Measurements from ENCODE around the gene EDIL3.
"Not testable (repeated sequence)": the region's sequence is repeated elsewhere in the genome, so short reads cannot be mapped to it uniquely, and the experiment has no call there.

EDIL3 gene

DNA sequence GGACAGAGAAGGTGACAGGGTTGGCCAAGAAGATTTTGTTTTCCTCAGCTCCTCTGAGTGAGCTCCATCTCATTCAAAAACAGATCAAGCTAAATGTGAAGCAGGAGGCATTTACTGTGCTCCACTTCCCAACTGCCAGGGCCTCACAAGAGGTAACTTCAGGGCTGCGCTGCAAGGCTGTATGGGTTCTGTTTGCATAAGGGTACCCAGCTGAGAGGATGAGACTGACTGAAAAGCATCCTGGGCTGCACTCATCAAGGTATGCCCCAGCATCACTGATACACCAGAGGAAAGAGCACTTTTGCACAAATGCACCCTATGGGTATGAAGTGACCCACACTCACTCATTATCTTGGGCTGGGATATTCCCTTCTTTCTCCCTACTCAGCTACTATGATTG is 347.8 kb downstream of the EDIL3 start:
- no peak for DNase-seq

DNA sequence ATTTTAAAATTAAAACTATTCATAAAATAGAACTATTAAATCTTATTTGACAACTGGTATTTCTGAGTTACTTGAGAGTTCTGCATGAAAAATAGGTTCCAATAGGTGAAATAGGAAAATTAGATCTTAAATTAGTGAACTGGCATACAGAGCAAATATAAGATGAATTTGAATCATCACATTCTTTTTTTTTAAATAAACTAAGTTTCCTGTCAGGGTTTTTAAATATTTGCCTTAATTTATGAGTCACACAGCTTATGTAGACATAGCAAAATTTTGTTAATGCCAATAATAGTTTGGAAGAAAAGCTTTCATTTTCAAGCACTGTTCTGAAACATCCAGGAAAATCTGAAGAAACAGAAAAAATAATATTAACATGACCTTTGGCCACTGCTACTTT is 352.4 kb downstream of the EDIL3 start:
- no peak for DNase-seq

DNA sequence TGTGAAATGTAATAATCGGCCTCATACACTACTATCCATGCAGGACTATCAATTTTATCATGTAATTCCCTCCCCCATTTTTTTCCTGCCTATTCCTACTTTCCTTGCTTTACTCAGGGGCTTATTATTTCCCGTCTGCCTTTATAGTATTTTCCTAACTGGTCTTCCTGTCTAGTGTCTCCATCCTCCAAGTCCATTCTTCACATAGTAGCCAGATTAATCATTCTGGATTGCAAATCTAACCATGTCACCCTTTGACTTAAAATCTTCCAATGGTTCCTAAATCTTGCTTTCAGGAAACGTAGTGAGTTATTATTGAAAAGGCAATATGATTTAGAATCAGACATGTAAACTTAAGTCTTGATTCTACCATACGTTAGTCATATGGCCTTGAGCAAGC is 356.6 kb downstream of the EDIL3 start:
- no peak for DNase-seq

DNA sequence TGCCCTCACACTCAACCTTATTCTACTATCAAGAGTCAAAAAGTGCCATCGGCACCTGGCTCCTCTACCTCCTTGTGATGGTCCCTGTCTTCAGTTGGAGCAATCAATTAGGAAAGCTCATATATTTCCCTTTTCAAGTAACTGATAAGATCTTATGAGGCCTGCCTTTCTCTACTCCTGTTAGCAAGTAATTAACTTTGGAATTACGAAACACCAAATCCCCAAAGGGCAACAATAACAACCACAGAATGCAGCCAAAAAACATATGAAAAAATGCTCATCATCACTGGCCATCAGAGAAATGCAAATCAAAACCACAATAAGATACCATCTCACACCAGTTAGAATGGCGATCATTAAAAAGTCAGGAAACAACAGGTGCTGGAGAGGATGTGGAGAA is 366.2 kb downstream of the EDIL3 start:
- not testable (repeated sequence) for DNase-seq

DNA sequence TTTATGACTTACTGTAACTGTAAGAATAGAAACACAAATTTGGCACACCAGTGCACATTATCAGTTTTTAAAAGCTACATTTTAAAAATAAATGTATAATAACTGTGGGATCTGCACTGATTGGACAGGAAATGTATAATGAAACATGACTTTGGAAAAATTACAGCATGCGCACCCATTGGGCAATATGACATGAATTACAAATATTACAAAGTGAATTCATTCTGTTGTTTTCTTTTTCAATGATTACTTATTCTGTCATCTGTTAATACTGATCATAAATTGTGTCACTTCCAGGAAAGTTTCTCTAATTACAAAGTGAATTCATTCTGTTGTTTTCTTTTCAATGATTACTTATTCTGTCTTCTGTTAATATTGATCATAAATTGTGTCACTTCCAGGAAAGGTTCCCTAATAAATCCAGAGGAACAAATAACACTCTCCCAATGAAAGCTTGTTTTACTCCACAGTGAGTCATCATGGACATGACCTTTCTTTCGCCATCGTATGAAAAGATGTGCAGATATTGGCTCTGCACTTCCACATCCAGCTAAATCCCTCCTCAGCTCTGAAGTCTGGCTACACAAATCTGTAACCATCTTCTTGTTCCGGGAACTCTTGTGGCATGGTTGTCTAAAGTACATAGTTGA is 367.0 kb downstream of the EDIL3 start:
- DNase-seq: no peak

DNA sequence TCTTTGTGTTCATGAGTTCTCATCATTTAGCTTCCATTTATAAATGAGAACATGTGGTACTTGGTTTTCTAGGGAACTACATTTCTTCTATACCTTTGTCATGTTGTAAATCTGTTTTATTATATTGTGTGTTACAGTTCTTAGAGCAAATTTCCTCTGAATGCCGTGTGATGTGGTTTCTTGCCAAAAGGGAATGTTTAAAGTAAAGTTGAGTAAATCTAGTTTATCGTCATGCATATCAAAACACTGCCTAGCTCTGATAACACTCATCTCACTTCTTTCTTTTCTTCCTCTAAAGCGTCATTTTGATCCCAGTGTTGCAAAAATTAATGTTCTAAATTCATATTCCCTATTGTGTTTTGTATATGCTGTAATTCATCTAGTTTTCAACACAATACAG is 368.6 kb downstream of the EDIL3 start:
- DNase-seq: no peak

DNA sequence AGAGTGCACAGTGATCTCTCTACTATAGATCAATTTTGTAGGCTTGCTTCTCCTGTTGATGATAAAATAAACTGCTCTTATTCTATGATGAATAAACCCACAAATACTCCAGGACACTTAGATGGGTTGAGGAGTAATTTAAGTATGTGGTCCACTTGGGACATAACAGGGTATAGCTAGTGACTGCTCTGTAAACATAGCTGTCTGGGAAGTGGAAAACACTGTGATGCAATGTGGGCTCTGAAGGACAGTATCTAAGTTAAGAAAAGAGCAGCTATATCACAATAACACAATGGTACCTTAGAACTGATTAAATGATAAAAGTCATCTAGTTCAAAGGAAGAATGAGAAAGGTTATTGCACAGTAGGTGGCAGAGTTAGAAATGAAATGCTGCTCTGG is 369.7 kb downstream of the EDIL3 start:
- no peak for DNase-seq

DNA sequence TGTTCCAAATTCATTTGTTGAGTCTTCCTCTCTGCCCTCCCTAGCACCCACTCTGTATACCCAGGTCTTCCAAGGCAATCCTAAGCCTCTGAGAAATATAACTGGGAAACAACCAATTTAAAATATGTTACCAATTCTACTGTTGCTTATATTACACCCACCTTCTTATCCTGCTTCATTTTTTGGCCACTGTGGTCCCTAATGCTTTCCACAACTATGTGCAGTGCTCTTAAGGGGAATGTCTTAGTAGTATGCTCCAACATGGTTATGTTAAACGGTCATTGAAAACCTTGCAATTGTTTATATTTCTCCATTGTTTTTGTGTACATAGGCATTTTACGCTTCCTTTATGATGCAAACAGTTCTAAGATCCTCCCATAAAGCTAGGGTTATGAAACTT is 390.9 kb downstream of the EDIL3 start:
- DNase-seq: no peak

DNA sequence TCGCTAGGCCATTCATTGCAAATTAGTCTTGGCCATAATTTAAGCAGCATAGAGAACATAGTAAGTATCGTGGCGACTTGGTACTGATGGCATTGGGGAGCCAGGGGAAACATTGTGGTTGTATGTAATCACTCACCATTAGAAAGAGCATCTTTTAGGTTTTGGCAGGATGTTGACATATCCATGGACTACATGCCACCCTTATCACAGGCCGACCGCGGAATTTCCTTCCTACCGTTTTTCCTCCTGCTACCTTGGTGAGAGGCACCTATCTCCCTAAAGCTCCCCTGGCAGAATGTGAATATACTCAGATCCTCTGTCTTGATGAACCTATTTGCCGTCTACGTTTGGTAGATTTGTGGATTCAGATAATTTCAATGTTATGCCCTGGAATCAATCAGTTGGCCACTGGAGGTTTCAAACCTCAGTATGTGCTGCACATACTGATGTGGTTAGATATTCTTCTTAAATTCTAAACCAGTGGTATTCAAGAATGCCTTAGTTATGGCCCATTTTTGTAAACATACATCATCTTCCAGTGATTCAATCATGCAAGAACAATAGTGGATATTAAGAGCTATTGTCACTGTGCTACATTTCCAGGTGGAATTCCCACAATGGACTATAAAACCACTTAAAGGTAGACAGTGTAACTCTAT is 393.0 kb downstream of the EDIL3 start:
- no peak for DNase-seq

DNA sequence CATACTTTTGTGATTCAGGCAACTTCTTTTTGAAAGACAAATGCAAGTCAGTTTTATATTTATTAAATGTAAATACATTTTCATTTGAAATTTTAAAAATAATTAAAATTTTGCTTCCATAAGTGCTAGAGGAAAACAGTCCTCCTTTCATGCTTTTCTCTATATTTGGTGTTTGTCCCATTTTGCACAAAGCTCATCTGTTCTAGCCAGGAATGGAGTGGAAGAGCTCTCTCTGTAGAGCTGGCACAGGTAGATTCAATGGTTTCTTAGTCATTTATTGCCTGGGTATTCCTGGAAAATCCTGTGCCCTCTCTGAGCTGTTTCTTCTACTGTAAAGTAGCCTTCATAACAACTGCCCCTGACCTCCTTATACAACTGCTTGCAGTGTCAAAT is 396.4 kb downstream of the EDIL3 start:
- no peak for DNase-seq

DNA sequence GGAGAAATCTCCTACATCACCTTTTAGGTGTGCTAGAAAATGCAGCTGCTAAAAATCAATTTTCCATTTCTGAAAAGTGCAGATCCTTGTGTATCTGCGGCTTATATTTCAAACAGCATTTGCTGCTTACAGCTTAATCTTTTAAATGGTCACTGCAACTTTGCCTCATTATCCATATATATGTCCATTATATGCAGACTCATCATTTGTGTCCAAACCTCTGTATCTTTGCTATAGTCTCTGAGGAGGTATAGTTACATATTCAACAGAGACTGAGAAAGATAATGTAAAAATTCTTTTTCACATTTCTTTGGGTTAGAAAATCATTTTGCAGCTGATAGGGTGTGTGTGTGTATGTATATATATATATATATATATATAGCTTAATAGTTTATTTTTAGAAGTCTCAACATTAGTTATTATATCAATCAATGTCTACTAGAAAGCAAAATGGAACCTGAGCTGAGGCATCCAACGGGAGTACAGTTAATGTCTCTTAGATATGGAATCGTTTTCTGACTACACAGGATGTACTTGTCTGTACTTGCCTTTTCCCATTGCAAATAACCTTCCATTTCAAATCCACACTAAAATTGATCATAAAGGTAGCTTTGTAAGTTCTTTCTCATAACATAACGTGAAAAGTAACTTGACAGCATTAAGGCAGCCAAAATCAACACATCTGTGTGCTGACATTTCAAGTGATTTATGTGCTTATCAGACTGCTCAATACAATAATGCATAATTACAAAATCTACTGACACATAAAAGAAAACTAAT is 397.0 kb downstream of the EDIL3 start:
- DNase-seq: no peak

DNA sequence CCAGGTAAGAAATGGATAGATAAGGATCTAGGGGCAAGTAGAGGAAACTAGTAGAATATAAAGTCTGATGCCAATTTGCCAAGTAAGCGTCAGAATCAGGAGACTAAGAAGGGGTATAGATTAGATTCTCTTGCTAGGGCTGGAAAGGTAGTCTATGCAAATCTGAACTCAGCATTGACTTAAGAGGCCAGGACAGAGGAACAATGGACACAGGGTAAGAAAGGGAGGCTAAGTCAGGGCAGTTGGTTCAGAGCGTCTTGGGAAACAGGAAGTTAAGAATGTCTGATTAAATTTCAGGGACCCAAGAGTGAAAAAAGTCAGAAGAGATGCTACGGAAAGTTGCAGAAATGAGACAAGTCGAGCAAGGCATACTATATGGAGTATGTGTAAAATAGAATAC is 400.8 kb downstream of the EDIL3 start:
- DNase-seq: no peak

DNA sequence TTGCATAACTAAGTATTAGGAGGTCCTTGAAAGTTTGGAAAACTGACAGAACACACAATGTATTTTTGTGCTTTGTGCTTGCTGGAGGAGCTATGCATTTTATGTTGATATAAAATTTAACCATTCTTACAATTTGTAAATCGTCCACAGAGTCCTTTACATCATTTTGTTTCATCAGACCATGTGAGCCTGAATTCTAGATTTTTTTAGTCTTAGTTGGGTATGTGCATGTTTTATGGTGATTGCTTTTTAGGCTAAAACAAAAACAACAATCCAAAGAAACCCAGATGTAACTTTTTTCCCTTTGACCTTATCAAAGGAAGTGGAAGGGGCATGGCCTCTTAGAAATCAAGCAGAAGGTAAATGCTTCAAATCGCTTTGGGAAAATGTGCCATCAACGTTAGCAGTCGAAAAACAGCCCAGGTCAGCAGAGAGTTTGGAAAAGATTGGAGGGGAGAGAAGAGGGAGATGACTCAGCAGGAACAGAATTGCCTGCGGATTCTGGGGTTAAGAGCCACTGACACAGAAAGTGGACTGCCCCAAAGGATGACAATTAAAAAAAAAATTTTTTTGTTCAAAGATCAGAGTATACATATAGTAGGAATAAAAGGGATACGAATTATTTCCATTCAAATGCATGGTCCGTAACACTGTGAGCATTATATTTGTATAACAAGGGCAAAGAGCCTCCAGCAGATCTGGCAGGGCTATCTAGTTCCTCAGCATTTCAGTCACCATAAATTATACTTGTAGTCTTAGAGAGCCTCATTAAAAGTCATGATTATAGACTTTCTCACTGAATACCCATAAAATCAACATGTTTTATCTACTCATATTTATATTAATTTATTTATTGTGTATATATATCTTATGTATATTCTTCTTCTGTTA is 410.5 kb downstream of the EDIL3 start:
- no peak for DNase-seq

DNA sequence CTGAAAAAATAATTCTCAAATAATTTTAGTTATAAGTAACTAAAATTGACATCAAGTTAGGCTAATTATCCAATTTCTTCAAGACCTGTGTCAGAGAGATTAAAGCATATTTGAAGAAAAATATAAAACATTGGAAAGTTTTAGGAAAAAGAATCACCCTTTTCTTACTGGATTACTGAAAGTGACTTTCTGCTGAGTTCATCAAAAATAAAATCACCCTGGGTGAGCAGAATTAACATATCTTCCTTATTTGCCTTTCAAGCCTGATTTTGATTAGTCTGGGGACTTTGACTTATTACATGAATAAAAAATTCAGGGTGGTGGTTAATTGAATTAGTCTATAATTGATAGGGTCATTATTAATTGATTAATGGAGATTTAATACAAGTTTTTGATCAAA is 411.8 kb downstream of the EDIL3 start:
- DNase-seq: no peak

DNA sequence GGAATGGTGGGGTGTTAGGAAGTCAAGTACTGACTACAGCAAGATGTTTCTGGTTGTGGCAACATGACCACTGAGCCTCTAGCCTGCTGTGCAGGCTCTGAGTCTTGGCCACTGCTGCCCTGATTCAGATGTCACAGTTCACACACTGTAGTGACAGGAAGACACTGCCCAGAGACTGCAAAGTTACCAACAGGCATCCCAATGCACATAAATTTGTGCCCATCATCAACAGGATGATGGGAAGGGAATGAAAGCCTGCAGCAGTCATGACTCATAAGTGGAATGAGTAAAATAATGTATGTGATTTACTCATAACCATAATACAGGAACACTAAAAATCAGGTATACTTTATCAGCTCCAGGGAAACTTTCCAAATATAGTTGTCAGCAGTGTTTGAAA is 412.4 kb downstream of the EDIL3 start:
- no peak for DNase-seq

DNA sequence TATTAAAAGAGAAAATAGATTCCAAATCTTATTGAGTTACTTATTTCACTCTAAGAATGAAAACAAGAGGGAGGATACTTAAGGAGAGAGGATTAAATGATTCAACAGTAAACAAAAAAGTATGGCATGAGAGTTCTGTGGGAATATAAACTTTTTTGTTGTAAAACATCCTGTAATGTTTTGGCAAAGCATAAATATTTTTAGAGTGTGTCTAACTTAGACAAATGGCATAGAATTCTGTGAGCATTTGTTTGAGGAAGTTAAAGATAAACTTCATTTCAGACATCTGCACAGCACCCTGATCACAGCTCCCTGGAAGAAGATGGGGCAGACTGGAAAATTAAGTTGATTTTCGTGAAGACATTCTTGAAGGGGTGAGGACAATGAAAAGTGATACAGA is 417.3 kb downstream of the EDIL3 start:
- no peak for DNase-seq

DNA sequence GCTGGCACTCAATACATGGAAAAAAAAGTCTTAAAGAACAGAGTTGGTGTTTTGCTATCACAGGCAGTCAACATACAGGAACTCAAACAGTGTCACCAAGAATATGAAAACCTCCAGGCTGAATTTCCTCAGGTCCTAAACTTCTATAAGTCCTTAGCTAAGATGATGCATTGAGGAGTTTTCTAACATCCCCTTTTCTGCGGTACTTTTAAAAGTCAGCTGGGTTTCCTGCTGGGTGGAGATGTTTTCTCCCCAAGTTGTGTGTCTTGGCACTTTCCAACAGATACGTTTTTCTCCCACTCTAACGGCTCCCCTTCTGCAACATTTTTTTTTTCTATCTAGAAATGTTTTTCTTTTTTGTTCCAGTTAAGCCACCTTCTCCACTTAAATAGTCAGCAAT is 419.2 kb downstream of the EDIL3 start:
- no peak for DNase-seq

DNA sequence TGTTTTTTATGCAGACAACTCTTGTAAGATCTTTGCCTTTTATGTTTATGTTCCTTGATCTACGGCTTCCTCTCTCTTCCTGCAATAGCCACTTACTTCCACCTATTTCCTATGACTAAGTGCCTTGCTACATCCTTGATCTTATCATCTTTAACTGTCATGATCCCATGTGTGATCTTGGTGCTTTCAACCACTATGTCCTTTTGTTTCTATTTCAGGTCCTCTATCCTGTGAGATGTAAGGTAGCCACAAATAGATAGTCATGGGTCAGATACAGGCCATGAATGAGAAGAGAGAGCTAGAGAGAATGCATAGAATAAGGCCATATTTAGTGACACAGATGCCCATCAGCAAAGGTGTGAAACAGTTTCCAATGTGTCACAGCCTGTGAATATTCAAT is 420.4 kb downstream of the EDIL3 start:
- DNase-seq: no peak

DNA sequence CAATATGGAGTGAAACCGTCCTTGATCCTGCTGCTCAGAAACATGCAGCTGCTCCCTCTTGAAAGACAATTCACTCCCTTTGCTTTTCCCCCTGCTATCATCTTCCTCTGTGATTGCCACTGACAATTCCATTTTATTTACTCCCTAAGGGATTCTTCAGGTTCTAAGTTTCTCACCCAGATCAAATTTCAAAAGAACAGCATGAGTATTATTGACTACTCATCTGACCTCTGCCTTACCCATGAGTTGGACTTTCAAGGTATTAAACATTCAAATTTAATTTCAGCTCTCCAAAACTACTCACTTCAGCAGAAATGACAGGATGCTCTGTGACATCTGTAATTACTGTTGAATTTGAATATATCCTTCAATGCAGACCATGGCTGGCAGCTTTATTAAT is 427.5 kb downstream of the EDIL3 start:
- DNase-seq: peak; percentile 32

DNA sequence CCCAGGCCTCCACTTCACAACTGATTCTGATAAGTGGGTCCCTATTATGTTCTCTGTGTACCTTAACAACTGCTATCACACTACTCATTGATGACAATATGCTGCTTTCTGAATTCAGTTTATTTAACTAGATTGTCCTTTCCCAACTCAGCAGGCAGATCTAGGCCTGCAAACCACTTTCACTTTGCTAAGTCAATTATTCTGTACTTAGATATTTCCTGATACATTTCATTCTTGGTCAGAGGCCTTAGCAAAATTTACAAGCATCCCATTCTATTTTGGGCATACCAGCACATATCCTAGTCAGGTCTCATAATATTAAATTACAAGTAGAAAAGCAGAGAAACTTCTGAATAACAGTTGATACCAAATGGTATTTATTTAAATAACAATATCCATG is 428.3 kb downstream of the EDIL3 start:
- no peak for DNase-seq

DNA sequence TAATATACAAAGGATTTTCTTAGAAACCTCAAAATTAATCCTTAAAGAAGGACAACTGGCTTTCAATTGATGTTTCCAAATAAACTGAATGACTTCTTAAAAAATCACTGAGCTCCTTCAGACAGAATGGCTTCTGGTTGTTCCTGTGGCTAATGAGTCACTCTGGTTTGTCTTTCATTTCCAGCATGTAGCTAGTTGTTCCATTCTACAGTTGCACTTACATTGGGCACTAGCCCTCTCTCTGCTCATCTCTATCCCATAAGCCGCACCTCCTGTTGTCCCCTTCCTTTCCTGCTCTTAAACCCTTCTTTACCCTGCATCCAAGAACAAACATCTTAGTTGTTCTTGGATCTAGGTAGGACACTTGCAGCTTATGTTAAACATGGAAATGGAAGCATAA is 428.8 kb downstream of the EDIL3 start:
- DNase-seq: no peak

DNA sequence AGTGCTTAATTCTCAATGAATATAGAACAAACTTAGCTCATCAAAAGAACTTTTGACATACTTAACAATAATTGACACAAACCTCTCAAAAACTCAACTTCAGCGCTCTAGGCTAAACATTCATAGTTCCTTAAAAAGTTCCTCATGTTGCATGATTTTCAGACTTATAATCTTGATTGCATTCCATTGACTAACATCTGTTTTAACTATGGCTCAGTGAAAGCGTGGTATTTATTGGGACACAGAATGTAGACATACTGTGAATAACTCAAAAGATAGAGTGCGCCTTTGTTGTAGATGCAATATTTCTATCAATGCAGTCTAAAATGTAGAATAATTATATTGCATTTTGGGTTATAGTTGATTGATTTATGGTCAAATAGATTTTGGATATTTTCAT is 436.9 kb downstream of the EDIL3 start:
- no peak for DNase-seq

DNA sequence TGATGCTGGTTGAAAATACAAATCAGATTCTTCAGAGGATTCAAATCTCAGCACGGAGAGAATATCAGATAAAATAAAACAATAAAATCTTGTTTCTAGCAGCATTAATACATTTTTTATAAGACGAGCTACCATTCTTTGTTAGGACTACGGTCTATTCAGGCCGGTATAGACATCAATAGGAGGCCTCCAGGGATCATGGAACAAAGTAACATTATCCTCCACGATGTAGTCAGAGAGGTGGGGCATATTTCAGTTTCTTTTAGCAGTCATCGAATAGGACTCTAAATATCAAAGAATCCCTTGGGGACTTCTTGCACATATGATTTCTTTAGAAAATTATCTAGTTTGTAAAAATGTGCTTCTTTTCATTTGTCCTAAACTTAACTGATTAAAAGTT is 438.2 kb downstream of the EDIL3 start:
- DNase-seq: no peak
